GM21515 (cell line): ENCODE measurements around the gene SLC23A2.
"Not testable (repeated sequence)": the region's sequence is repeated elsewhere in the genome, so short reads cannot be mapped to it uniquely, and the experiment has no call there.

Source experiments
- ATAC-seq: cut with Tn5 transposase; IDR thresholded peaks from one replicate; pipeline ENCODE4 v1.9.1; 2021; ENCODE audit not compliant: unreplicated experiment

SLC23A2 gene

DNA sequence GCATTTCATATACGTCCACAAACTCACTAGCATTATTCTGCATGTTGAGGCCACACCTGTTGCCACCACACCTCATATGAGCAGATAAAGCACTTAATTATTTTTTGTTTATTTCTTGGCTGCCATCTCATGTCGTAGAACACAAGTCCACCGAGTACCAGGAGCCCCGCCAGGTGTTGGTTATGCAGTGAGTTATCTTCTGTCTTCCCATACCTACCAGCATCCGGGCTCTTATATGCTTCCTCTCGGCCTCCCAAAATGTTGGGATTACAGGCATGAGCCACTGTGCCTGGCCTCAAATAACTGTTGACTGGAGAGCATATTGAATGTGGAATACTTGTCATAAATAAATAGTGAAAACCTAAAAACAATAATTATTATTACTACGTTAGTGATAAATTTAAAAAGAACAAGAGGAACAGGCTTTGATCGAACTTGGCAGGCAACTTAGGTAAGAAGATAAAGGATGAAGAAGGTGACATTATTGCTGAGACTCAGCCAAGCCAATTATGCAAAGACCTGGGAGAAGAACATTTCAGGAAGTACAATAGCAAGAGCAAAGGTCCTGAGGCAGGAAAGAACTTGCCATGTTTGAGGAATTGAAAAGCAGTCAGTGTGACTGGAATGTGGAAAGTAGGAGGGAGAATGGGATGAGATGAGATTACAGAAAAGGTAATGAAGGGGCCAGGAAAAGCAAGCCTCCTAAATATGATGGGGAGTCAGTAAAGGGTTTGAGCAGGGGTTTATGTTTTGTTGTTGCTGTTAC is 12.6 kb upstream of the SLC23A2 start:
- ATAC-seq: no peak

DNA sequence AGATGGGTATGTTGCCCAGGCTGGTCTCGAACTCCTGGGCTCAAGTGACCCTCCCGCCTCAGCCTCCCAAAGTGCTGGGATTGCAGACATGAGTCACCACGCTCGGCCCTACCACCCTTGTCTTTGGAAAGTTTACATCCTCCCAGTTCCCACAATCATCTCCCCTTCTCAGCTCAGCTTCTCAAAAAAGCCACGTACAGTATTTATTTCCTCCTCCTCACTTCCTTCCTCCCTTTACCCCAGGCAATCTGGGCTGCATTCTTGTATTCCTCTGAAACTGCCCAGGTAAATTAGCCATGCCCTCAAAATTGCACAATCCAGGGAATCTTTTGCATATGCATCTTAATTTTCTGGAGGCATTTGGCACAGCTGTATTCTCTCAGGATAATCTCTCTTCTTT is 7.4 kb upstream of the SLC23A2 start:
- no peak for ATAC-seq

DNA sequence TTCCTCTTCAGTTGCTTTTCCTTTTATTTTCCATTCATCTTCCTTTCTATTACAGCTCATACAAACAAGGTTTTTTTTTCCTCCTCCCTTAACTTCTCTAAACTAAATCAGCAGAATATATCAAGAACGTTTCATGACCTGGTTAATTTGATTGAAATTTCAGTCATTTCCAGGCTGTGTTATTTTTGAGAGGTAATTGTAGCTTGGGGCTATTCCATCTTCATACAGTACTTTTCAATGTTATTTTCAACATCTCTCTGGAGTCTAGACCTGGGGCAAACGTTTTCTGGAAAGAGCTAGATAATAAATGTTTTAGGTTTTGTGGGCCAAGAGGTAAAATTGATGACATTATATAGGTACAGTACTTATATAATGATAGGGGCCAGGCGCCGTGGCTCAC is 4.0 kb upstream of the SLC23A2 start:
- no peak for ATAC-seq

DNA sequence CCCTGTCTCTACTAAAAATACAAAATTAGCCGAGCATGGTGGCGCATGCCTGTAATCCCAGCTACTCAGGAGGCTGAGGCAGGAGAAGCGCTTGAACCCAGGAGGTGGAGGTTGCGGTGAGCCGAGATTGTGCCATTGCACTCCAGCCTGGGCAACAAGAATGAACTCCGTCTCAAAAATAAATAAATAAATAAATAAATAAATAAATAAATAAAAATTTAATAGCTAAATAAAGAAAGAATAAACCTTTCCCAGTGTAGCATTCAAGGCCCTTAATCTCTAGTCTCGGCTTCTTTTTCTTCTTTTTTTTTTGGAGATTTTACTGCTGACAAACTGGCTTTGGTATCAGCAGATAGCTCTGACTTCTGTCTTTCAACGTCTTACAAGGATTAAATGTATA is 3.5 kb upstream of the SLC23A2 start:
- ATAC-seq: not testable (repeated sequence)

DNA sequence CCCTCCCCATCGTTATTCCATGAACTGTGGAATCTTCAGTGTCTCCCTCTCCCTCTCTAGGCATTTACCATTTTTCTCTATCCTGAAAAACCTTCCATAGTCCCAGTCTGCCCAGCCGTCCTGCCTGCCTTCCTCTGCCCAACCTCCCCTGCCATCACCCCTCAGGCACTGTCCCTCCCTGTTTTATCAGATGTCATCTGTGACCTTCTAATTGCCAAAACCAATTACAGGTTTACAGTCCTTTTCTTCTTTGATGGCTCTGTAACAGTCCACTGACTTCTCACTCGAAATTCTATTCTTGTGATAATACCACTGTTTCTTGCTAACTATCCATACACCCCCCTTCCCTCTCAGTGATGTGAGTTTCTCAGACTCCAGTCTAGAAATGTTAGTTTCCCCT is 2.3 kb upstream of the SLC23A2 start:
- ATAC-seq: no peak

DNA sequence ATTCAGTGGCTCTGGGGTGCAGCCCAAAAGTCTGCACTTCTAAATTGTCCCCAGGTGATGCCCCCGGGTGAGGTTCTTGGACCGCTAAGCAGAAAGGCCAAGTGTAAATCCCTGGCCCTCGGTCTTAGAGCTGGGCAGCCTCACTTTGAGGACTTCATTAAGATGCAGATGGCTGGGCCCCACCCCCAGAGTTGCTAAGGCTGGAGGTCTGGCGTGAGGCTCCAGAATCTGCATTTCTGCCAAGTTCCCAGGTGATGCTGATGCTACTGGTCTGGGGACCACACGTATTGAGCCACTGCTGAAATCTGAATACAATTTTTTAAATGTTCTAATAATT is 735 bp upstream of the SLC23A2 start:
- ATAC-seq: no peak

DNA sequence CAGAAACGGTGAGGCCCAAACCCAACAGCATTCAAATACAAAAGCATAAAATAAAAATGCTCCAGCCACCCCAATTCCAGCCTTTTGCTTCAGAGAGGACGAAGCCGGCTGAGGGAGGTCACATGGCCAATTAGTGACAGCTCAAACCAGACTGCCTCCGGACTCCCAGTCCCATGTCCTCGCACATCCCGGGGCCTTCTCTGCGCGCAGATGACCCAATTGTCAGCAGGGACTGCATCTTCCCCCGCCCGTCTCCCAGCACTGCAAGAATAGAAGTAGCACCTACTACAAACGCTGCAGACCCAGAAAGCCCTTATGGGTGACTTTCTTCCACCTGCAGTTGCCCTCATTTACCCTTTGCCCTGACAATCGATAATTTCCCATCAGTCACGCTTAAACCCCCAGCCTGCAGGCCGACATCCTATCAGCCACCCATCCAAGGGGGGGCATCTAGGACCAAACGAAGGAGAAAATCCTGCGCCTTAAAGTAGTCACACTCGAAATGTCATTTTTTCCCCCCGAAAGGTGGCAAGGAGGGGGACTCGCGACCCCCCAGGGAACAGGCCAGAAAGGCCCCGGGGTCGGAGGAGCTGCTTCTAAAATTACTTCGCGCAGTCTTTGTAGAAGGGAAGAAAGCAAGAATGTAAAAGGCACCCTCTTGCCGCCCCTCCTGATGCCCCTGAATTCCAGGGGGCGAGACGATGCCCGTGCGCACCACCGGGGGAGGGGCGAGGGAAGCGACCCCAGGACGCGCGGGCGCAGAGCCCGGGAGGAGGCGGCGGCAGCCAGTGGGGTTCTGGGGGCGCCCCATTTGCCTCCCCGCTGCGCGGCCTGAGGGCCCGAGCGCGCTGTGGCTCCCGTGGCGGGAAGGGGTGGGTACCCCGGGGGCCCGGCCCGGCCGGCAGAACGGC is 792 bp downstream of the SLC23A2 start:
- peak; percentile 44 for ATAC-seq

DNA sequence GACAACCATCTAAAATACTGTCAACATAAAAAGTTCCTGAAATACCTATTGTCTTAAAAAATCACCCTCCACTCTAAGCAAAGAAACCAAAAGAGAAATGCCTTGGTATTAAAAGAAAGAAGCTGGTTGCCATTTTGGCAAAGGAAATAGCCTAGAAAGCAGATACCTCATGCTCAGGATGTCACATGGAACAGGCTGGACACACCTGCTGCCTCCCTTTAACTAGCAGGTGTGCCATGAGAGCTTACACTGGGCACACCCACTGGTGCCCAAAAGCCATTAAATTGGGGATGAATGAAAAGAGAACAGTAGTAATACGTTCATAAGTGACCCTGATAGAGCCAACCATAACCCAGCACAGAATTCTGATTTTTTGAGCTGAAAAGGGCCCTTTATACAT is 1.5 kb downstream of the SLC23A2 start:
- no peak for ATAC-seq

DNA sequence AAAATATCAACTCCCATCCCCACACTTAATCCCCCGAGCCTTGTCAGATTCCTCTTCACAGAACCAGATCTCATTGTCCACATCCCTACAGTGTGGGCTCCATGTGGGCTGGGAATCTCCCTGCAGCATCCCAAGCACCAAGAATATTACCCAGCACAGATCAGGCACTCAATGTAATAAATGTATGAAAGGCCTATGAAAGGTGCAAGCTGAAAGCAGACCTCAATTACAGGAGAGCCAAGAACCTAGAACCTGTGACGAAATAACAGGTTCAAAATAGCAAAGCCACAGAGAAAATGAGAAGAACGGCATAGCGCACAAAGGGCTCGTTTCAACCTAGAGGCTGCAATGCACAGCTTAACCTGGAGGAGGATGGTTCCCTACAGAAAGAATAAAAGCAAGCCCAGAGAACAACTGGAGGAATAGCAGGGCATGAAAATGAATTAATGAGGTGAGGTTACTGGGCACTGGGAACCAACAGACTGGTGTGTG is 3.1 kb downstream of the SLC23A2 start:
- no peak for ATAC-seq

DNA sequence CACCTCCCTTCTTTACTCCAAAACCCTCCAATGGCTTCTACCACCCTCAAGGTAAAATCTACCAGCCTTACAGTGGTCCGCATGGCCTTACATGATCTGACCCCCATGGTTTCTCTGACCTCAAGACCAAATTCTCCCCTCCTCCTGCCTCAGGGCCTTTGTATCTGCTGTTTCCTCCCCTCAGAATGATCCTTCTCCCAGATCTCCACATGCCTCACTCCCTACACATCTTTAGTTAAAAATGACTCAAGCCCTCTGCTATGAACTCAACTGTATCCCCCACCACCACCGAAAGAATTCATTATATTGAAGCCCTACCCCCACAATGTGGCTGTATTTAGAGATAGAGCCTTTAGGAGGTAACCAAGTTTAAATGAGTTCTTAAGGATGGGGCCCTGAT is 4.1 kb downstream of the SLC23A2 start:
- ATAC-seq: no peak

DNA sequence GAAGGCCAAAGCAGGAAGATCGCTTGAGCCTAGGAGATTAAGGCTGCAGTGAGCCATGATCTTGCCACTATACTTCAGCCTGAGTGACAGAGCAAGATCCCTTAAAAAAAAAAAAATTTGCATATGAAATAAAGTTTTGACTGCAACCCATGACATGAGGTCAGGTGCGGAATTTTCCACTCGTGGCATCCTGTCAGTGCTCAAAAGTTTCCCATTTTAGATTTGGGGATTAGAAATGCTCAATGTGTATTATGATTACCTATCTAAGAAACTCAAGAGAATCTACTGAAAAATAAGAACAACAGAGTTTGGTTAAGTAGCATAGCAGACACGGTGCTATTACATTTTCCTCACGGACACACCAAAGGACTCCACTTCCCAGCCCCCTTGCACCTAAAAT is 11.7 kb downstream of the SLC23A2 start:
- ATAC-seq: no peak

DNA sequence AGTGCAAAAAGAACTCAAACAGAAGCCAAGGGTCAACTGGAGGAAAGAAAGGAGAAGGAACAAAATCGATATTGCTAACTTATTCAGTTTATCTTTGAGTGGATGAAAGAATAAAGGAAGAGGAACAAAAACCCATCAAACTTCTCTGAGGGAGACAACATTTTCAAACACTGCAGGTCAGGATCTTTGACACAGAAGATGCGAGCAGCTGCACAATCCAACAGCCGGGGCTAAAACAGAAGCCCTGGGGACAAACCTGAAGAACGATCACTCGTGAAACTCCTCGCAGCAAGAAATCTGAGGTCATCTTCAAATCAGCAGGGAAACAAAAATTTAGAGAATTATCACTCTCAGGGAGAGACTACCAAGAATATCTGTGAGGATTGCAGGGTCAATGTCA is 14.2 kb downstream of the SLC23A2 start:
- no peak for ATAC-seq

DNA sequence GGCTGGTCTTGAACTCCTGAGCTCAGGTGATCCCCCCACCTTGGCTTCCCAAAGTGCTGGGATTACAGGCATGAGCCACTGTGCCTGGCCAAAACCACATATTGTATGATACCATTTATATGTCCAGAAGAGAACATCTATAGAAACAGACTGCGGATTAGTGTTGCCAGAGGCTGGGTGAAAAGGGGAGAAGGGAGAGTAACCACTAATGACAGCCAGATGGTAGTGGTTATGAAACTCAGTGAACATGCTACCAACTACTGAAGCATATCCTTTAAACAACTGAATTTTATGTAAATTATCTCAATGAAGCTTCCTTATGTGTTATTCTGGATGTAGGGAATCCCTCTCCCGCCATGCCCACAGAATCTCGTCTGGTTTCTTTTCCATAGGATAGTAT is 15.7 kb downstream of the SLC23A2 start:
- no peak for ATAC-seq

DNA sequence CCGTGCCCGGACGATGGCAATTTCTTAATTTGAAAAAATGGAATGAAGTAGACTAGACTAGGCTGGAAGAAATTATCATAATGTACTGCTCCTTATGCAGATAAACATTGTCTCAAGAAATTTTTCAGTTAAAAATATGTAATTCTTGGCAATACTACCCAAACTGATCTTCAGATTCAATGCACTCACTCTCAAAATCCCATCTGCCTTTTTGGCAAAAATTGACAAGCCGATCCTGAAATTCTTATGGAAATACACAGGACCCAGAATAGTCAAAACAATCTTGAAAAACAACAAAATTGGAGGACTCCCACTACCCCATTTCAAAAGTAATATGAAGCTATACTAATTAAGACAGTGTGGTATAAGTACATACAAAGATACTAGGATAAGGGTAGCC is 19.0 kb downstream of the SLC23A2 start:
- ATAC-seq: no peak

DNA sequence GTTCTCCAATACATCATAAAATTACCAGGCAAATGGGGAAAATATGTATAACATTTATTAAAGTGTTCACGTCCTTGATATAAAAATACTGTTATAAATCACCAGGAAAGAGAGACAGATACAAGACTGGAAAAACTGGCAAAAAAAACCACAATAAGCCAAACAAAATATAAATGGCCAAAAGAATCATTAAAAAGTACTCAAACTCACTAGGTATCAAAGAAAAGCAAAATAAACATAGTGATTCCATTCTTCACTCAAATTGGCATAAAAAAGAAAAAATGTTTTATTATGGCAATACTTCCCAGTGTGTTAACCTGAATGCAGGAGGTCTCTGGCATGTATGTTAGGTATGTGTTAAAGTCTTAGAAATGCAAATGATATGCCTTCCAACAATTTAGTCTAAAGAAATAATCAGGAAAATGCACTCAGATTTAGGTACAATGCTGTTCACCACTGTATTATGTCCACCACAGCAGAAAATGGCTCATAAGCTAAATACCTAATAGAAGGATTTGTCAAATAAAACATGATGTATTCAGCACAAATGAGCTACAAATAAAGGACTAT is 21.4 kb downstream of the SLC23A2 start:
- ATAC-seq: no peak

DNA sequence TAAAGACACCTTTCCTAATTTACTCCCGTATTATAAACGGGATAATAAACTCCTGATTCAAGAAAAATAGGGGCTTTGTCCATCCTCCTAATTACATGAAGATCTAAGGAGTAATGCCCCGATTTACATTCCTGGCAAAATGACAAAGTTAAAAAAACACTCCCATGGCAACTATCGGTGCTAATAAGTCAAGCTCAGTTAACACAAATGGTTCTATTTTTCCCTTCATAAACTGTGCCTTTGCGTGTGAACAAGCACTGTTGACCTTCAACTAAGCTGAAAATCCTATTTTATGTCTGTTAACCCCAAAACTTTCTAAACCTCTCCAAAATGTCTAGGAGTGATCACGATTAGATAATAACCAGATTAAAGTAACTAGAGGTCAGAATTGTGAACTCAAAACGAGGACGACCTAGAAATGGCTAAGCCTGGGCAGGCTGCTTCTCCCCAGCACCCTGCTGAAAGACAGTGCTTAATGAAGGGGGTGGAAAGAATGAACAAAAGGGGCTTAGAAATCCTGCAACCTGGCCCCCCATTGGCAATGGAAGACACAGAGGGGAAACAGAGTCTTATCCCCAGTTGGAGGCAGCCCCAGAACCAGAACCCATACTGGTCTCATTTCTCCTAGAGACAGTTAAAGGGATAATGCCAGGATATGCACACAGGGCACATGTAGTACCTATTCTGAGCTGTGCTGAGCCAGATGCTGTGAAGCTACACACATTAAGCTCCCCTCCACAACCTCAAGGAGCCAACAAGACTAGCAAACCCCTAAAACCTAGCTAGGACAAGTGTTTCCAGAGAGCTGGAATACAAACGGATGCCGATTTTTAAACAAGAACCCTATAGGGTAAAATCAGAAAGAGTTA is 23.0 kb downstream of the SLC23A2 start:
- ATAC-seq: no peak

DNA sequence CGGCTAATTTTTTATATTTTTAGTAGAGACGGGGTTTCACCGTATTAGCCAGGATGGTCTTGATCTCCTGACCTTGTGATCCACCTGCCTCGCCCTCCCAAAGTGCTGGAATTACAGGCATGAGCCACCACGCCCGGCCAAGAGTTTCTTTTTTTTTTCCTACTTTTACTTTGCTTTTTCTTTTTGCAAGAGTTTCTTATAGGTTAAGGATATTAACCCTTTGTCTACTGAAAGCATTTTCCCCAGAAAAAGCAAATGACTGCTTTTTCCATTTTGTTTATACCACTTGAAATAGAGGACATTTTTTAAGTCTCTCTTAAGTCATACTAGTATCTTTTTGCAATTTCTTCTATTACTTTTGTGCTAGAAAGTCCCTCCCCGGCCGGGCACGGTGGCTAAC is 25.3 kb downstream of the SLC23A2 start:
- ATAC-seq: not testable (repeated sequence)

DNA sequence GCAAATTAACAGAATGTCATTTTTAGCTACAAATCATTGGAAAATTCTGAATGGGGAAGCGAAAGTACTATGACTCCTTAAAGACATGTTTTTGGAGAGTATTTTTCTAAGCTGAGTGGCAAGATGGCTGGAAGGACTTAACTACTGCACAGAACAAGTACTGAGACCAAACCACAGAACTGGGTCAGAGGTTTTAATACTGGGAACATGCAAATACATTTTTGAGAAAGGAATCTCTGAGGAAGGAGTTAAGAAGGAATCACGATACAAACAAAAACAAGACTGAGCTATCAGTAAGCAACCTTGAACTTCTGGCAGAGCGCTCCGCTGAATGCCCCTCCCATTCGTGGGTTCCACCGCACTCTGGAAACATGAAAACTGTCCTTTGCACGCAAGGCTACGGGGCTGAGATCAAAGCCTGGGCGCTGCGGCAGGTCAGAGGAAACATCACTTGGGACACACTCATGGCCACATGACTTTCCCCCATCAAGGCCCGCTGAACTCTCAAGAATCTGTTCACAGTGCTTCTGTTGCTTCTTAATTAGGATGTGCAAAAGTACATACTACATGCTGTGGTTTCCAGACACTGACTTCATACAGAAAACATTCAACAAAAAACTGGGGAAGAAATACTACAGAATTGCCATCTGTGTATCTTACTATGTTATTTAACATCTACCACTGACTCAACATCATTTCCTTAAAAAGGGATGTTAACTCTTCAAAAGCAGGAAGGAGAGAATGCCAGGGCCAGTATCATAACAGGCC is 27.8 kb downstream of the SLC23A2 start:
- peak; percentile 78 for ATAC-seq

DNA sequence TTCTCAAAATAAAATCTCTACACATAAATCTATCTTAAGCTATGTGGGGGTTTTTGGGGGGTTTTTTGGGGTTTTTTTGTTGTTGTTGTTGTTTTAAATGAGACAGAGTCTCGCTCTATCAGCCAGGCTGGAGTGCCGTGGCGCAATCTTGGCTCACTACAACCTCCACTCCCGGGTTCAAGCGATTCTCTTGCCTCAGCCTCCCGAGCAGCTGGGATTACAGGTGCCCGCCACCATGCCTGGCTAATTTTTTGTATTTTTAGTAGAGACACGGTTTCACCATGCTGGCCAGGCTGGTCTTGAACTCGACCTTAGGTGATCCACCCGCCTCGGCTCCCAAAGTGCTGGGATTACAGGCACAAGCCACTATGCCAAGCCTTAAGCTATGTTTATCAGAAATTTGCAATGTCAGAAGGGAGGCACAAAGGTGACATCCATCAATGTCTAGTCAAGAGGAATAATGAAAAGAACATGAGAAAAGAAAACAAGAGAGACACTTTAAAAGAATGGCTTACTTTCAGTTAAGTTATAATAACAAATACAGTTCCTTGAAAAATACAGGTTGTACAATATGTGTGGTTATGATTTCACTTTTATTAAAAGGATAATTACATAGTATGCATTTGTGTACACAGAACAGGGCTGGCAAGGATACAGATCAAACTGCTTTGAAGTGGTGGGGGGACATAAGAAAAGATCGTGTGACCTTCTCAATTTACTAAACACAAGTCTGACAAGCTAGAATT is 28.6 kb downstream of the SLC23A2 start:
- peak; percentile 16 for ATAC-seq
